ENCODE data around the gene TMEM185B. TPM values are rescaled to one million over a fixed set of nuclear protein-coding genes. Genes with fewer than 3 reads are reported as not detected.

TMEM185B gene
- total and polyA plus RNA-seq, 2 donors (not counting 3 experiments of a cell fraction or from before 2014, with no cell fraction given): 29.9 to 31.8 TPM

GRCh38 chr2:120257522-120257921, 34.3 kb upstream of the TMEM185B start:
- DNase-seq (ENCODE audit: low read depth, low spot score): peak; percentile 67
- Histone ChIP-seq H3K36me3 (ENCODE audit: control insufficient read depth in 2 of 2, extremely low read depth in 1 of 2, insufficient read depth in 2 of 2, low read length in 2 of 2) (peaks cover 3% of the 10 kb centered on the region in 2 experiments), H3K27me3 (ENCODE audit: control insufficient read depth in 2 of 2, insufficient read depth in 2 of 2, low read length in 2 of 2) (no peaks in the 10 kb centered on the region), H3K9me3 (replicated peaks; ENCODE audit: control insufficient read depth, insufficient read depth, low read length) (no peaks in the 10 kb centered on the region), H3K9me1 (replicated peaks; ENCODE audit: control insufficient read depth, extremely low read depth, insufficient read depth, low read length) (no peaks in the 10 kb centered on the region), H3K4me1 (ENCODE audit: control insufficient read depth, extremely low read depth, insufficient read depth, low read length) (peaks cover 64% of the 10 kb centered on the region), H3K4me3 (replicated peaks in 1 of 3; ENCODE audit: insufficient read depth in 1 of 3, low read depth in 1 of 3, low read length in 3 of 3) (no peak overlapping the region), H4K20me1 (replicated peaks; ENCODE audit: control insufficient read depth, extremely low read depth, insufficient read depth, low read length) (no peaks in the 10 kb centered on the region), H2AFZ (ENCODE audit: low read depth, low read length) (no peak overlapping the region), H3K9ac (replicated peaks; ENCODE audit: extremely low read depth, insufficient read depth, low read length) (no peak overlapping the region), H3K27ac (ENCODE audit: insufficient read depth, low read depth, low read length) (no peak overlapping the region), H3K79me2 (ENCODE audit: control insufficient read depth, insufficient read depth, low read length) (peaks cover 80% of the 10 kb centered on the region), H3K4me2 (ENCODE audit: insufficient read depth, low read length) (peak overlapping the region; percentile 64)
- BruUV-seq (replicated peaks): no TSS peak
- TF ChIP-seq POLR2AphosphoS5 (IDR thresholded peaks at IDR 0.05; ENCODE audit: insufficient read depth, low read depth, low read length) (peak; percentile 41), FOS (IDR thresholded peaks at IDR 0.05; ENCODE audit: borderline replicate concordance, insufficient read depth, low read length) (peak; percentile 15), CTCF (IDR thresholded peaks at IDR 0.05; ENCODE audit: extremely low read depth in 1 of 2, insufficient read depth in 1 of 2, low read depth in 1 of 2, low read length in 2 of 2) (no peak), MYC (IDR thresholded peaks at IDR 0.05; ENCODE audit: low read depth, low read length) (no peak), EZH2 (IDR thresholded peaks at IDR 0.05; ENCODE audit: borderline replicate concordance, low read depth, low read length, severe bottlenecking) (no peak), POLR2A (IDR thresholded peaks at IDR 0.05; ENCODE audit: low read depth, low read length) (peak; percentile 33), GATA2 (IDR thresholded peaks at IDR 0.05; ENCODE audit: insufficient read depth, insufficient read length, low read depth, low read length) (peak; percentile 52), MAX (IDR thresholded peaks at IDR 0.05; ENCODE audit: insufficient read depth, insufficient read length) (no peak), JUN (IDR thresholded peaks at IDR 0.05; ENCODE audit: borderline replicate concordance, insufficient read depth, insufficient read length, low read depth) (no peak)
- intact Hi-C loops (cut with micrococcal nuclease): loop anchor here (1.0 to 10.0 kb wide), 3 partner anchors 8 to 297 kb away; no protein-coding TSS in a partner anchor
- dilution Hi-C loops (cut with MboI; ENCODE audit: extremely low pct_ligation_motif_present, low sequenced_read_pairs): no loop called here
- ChIA-PET POLR2A (no interaction called here), CTCF (interaction anchor here (0.7 to 5.7 kb wide), 8 partner anchors 9 to 83 kb away, joined by 3 to 41 read pairs (median 4); partner anchors contain the start of gene TMEM185B)
- peak; percentile 89 for FAIRE-seq
